ENCODE data around the gene SLC27A1.

Gene SLC27A1

GRCh38 chr19:17511724-17512573, 41.6 kb downstream of the SLC27A1 start (continued):
- 0 out of 2 replicates have a peak, but pooled peaks have one; percentile 41 for TF ChIP-seq SALL2 (tag by site-specific recombination; IDR thresholded peaks at IDR 0.05; ENCODE audit: borderline replicate concordance)
- peak; percentile 53; the same call in 1 of the 2 replicates for TF ChIP-seq ZSCAN30 (tag by site-specific recombination; IDR thresholded peaks at IDR 0.05)
- TF ChIP-seq ZNF398 (tag by site-specific recombination; IDR thresholded peaks at IDR 0.05): peak; percentile 51
- TF ChIP-seq ZNF623 (tag by site-specific recombination; IDR thresholded peaks at IDR 0.05): no peak
- TF ChIP-seq ZNF121 (tag by site-specific recombination; IDR thresholded peaks at IDR 0.05): no peak
- TF ChIP-seq ZBTB6 (tag by site-specific recombination; IDR thresholded peaks at IDR 0.05): no peak
- TF ChIP-seq ZNF366 (tag by site-specific recombination; conservative IDR thresholded peaks at IDR 0.05): no peak
- peak; percentile 66; the same call in 1 of the 2 replicates for TF ChIP-seq ZFP69B (tag by site-specific recombination; IDR thresholded peaks at IDR 0.05)
- no peak for TF ChIP-seq ATF2 (tag by site-specific recombination; IDR thresholded peaks at IDR 0.05; ENCODE audit: low read depth)
- no peak for TF ChIP-seq ZNF423 (tag by site-specific recombination; IDR thresholded peaks at IDR 0.05)
- peak; percentile 88 for TF ChIP-seq ZXDB (tag by site-specific recombination; IDR thresholded peaks at IDR 0.05)
- TF ChIP-seq ZNF658 (tag by site-specific recombination; IDR thresholded peaks at IDR 0.05): no peak
- peak; percentile 97 for TF ChIP-seq GLIS2 (tag by site-specific recombination; IDR thresholded peaks at IDR 0.05)
- no peak for TF ChIP-seq ZNF19 (tag by site-specific recombination; IDR thresholded peaks at IDR 0.05; ENCODE audit: low read depth)
- TF ChIP-seq ZNF140 (tag by site-specific recombination; IDR thresholded peaks at IDR 0.05): no peak
- no peak for TF ChIP-seq ZNF571 (tag by site-specific recombination; IDR thresholded peaks at IDR 0.05)
- no peak for TF ChIP-seq ZNF302 (tag by site-specific recombination; IDR thresholded peaks at IDR 0.05; ENCODE audit: low read depth)
- no peak for TF ChIP-seq ZNF48 (tag by site-specific recombination; IDR thresholded peaks at IDR 0.05)
- TF ChIP-seq ZNF132 (tag by site-specific recombination; IDR thresholded peaks at IDR 0.05; ENCODE audit: borderline replicate concordance): no peak
- no peak for TF ChIP-seq ZNF621 (tag by site-specific recombination; IDR thresholded peaks at IDR 0.05)
- no peak for TF ChIP-seq ZNF521 (tag by site-specific recombination; IDR thresholded peaks at IDR 0.05)
- no peak for TF ChIP-seq ZNF239 (tag by site-specific recombination; IDR thresholded peaks at IDR 0.05)
- TF ChIP-seq SP2 (tag by site-specific recombination; IDR thresholded peaks at IDR 0.05): peak; percentile 53
- TF ChIP-seq ZNF549 (tag by site-specific recombination; IDR thresholded peaks at IDR 0.05): no peak
- TF ChIP-seq ZBTB7A (tag by site-specific recombination; IDR thresholded peaks at IDR 0.05; ENCODE audit: low read depth): no peak; the same call in 1 of the 2 replicates
- TF ChIP-seq ZNF311 (tag by site-specific recombination; IDR thresholded peaks at IDR 0.05; ENCODE audit: borderline replicate concordance): no peak
- TF ChIP-seq ZNF514 (tag by site-specific recombination; IDR thresholded peaks at IDR 0.05): no peak
- TF ChIP-seq ZEB2 (tag by site-specific recombination; IDR thresholded peaks at IDR 0.05): peak; percentile 74
- TF ChIP-seq ZNF501 (tag by site-specific recombination; IDR thresholded peaks at IDR 0.05): peak; percentile 79
- peak; percentile 56; the same call in 1 of the 2 replicates for TF ChIP-seq ZNF324 (tag by site-specific recombination; IDR thresholded peaks at IDR 0.05)
- TF ChIP-seq ZNF274 (IDR thresholded peaks at IDR 0.05; ENCODE audit: low read length): no peak
- no peak for TF ChIP-seq ZNF274 (tag by site-specific recombination; IDR thresholded peaks at IDR 0.05; ENCODE audit: borderline replicate concordance)
- no peak for TF ChIP-seq ZNF560 (tag by site-specific recombination; IDR thresholded peaks at IDR 0.05; ENCODE audit: borderline replicate concordance)
- TF ChIP-seq ZNF645 (tag by site-specific recombination; IDR thresholded peaks at IDR 0.05): no peak
- TF ChIP-seq ZNF449 (tag by site-specific recombination; IDR thresholded peaks at IDR 0.05): peak; percentile 59; the same call in 1 of the 2 replicates
